PC-3 (cell line): ENCODE data around the gene NPPB.

ENCODE experiments used
- CTCF ChIP-seq: fragments of 300-600 bp; sonication (generic); conservative IDR thresholded peaks from 2 replicates; pipeline ENCODE4 v1.5.1; 2017; ENCODE audit warnings: antibody characterized with exemption, low read depth, mild to moderate bottlenecking, low read length
- EZH2phosphoT487 ChIP-seq: fragments of 300-600 bp; sonication (generic); IDR thresholded peaks from 2 replicates; pipeline ENCODE4 v1.6.1; 2018; ENCODE audit warnings: mild to moderate bottlenecking, antibody characterized with exemption, low read length, borderline replicate concordance

- TF ChIP-seq CTCF (no peak), EZH2phosphoT487 (no peak)
These were observed 49.4 kb upstream of the NPPB start for GRCh38 chr1:11908095-11908675.
